Activated T-cell treated with anti-CD3 and anti-CD28 coated beads for 48 hours (primary cell): ENCODE data around the gene SSUH2.
"Not testable (repeated sequence)": the region's sequence is repeated elsewhere in the genome, so short reads cannot be mapped to it uniquely, and the experiment has no call there.

ENCODE experiments used
- DNase-seq: peaks from one replicate; pipeline ENCODE4 v3.0.0-alpha.2; 2020; ENCODE audit warnings: low read depth

Gene SSUH2

DNA sequence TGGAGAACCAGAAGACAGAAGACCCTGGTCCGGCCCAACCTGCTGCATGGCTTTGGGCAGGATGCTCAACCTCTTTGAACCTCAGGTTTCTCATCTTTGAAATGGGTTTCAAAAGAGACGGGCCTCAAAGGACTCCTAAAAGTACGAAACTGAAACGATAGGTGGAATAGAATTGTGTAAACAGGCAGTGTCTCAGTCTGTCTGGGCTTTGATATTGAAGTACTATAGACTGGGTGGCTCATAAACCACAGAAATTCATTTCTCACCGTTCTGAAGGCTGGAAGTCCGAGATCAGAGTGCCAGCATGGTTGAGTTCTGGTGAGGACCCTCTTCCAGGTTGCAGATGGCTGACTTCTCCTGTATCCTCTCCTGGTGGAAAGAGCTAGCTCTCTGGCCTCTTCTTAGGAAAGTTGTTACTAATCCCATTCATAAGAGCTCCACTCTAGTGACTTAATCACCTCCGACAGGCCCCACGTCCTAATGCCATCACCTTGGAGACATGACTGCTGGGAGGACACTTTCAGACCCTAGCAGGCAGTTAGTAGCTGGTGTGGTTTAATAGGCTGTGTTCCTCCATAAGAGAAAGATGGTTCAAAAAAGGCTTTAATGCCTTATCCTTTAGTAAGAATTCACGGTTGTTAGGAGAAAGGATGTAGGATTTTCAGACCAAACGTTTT lies 35.7 kb downstream of the SSUH2 start:
- no peak for DNase-seq

DNA sequence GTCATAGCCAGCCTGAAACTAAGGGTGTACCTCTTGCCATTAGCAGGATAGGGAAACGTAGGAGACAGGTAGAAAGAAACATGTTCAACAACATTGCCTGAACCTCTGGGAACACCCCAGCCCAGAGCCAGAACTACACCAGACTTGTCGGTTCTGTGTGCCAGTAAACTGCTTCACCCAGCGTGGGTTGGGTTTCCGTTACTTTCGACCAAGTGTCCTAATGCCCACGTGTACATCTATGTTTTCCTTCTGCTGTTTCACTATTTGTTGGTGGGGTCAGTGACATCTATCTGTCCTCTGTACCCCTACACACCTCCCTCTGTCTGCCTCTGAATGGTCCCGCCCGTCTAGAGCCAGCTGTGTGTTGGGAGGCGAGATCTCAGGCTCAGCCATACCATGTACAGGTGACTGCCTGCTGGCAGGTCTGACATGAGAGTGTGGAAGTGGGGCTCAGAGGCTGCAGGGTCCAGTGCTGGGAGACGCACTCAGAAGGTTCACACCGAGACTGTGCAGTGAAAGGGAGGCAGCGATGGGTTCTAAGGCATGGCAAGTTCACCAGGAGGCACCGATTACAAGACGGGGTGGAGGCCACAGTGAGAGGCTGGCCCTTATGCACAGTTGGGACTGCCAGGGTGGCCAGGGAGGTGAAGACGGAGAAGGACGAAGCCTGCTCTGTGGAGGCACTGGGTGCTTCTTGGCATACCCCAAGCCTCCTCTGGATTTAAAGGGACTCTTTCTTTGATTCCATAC lies 36.4 kb downstream of the SSUH2 start:
- DNase-seq, result no peak

DNA sequence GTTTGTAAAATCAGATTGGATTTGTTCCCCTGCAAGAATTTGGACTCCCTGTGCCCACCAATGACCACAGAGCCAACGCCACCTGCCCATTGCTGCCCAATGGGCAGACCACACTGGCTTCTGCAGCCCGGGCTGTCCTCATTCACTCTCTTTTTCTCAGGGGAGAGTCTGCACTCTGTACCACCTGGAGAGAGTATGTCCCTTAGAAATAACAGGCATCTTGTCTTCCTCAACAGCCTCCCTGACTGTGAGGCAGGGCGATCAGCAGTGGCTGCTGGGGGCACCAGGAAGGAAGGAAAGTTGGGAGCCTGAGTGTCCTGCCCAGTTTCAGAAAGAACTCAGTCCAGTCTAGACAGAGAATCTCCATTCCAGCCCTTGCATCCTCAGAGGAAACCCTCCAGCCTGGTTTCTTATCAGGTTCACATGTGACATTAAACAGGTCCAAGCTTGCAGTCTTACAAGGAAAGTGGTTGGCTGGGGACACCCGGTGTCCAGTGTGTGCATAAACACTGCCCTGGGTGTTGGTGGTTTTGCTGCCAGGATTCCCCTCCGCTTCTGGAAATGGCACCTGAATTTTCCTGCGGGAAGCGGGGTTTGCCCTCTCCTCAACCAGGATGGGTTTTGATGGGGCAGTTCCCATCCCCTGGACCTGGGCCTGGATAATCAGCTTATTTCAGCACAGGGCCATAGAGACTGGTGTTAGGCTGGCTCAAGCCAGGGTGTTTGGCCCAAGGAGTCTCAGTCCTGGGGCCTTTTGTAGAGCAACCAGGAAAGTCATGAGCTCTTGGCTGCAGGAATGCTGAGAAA lies 37.2 kb downstream of the SSUH2 start:
- DNase-seq, result no peak

DNA sequence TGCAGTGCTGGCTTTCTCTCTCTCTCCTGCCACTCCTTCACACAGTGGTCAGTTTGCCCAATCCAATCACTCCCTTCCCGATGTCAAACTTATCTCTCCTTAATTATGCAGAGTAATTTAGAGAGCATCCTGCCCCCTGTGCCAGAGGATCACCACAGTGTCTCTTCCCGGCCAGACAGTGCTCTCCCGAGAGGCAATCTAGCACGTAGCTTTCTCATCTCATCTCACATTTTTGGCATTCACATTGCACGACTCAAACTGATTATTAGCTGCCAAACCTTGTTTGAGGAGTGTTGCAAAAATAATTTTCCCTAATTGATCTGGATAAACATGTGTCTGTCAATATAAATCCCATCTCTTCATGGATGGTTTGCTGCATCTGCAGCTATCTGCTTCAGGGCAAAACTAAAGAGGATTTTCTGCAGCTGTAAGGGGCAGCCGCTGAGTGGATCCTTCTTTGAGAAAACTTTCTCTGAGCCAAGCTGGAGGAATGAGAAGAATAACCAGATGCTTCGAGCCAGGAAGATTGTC lies 37.8 kb downstream of the SSUH2 start:
- no peak for DNase-seq

DNA sequence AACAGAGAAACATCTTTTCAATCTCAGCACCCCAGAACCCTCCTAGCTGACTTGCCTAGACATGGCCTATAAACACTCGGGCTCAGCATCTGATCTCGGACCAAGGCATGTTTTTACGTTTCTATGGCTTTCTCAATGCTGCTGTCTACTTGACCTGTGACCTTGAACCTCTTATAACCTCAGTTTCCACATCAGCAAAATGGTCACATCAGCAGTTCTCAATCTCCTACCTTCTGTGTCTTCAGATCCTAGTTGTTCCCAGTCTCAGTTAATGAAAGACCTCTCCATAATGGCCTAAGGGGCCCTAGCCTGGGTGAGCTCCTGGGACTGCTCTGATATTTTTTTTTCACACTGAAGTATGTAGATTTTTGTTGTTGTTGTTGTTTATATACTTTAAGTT lies 39.6 kb downstream of the SSUH2 start:
- DNase-seq, result no peak

DNA sequence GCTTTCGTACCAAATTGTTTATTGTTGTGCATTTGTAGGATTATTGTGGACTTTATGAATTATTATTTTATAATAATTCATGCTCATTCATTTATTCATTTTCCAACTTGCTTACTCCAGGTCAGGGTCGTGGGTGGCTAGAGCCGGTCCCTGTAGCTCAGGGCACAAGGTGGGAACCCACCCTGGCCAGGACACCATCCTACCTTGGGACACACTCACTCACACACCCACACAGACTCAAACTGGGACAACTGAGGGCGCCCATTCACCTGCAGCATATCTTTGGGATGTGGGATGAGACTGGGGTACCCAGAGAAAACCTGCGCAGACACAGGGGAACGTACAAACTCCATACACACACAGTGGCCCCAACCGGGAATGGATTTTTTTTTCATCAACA lies 40.6 kb downstream of the SSUH2 start:
- no peak for DNase-seq

DNA sequence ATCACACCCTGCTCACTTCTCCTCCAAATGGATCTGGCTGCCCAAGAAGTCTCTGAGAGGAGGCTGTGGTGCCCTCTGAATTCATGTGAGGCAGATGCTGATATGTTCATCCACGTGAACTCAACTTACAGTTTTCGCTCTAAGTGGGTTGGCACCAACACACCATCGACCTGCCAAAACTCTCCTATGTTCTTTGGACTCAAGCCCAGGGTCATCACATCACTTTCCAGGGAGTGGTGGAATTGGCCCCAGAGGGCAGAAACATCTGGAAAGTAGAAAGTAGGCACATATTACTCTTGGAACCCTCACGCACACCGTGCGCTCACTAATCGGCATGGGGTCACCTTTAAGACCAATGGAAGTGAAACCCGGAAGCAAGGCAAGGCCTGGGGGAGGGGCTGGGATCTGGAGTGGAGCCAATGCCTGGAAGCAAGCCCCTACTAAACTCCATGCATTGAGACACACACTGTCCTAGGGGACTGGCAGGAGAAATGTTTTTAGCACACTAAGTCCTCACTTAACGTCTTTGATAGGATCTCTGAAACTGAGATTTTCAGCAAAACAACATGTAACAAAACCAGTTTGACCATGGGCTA lies 41.4 kb downstream of the SSUH2 start:
- DNase-seq, result no peak

DNA sequence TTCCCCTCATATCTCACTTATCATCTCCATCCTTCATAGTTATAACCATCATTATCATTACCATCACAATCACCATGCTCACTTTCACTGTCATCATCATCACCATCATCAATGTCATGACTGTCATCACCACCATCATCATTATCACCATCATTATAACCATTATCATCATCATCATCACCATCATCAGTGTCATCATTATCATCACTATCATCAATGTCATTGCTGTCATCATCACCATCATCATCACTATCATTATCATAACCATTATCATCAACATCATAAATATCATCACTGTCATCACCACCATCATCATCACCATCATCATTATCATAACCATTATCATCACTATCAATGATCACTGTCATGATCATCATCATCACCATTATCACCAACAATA lies 44.1 kb downstream of the SSUH2 start:
- no peak for DNase-seq

DNA sequence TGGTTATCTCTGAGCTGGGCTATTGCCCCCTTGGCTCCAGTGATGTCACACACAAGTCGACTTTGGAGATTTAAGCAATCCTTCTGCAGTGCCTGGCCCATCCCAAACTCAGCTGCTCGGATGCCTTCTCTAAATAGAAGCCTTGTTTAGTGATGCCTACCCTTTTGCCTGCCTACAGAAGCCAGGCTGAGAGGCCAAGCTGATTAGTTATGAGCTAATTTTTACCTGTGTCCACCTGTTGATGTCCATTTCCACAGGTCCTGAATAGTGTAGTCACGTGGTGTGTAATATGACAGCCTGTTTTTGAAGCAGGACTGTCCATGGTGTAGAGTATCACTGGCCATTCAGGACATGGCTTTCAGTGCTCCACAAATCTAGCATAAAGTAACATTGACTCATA lies 45.5 kb downstream of the SSUH2 start:
- DNase-seq, result no peak

DNA sequence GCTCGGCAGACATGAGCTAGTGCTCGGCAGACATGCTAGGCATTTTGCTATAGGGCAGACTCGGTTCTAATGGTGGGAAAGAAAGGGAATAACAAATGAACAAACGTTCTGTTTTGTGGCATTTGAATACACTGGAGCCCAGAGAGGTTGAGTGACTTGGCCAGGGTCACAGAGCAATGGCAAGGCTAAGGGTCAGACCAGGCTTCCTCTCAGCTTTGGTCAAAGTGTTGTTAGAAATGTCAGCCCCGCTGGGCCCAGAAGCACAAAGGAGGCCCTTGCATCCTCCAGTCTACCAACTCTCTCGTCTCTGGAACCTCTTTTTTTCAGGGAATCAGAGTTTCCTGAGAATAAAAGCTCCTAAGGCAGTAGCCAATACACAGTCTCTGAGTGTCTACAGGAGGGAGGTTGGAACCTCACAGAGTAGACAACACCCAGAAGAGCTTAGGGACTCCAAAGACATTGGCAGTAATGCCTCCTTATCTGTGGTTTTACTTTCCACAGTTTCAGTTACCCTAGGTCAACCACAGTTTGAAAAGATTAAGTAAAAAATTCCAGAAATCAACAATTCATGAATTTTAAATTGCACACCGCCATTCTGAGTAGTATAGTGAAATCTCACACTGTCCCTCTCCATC lies 47.3 kb downstream of the SSUH2 start:
- DNase-seq, result no peak

DNA sequence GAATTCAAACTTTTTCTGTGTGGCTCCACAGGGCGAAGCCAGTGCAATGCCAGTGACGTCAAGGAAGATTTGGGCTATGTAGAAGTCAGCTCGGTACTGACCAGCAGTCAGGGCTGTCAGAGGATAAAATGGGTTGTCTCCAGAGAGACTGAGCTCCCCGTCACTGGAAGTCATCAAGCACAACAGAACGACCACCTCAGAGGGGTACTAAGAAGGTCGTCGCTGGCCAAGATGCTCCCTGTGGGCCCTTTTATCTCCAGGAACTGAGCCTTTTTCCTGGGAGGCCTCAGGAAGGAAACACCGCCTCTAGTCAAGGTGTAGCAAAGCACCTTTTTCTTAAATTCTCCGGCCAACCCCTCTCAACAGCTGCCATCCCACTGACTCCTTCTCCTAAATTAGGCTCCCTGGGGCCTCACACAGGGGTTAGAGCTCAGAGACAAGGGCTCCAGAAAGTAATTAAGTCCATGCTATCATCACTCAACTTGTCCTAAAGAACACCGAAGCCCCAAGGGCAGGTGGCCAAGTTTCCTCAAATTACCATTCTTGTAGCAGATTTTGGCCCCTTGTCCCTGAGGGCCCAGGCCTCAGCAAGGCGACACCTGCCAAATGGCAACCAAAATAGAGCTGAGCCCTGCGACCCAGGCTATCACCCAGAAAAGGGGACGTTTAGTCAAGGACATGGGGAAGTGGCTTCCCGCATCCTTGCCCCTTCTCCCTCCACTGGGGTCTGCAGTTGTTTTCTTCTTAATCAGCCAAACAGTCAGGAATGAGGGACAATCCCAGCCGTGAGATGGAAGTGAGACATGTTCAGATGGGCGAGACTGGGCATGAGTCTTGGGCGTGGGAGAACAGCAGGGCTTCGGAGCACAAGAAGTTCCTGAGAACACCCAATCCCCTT lies 48.0 kb downstream of the SSUH2 start:
- DNase-seq, result no peak

DNA sequence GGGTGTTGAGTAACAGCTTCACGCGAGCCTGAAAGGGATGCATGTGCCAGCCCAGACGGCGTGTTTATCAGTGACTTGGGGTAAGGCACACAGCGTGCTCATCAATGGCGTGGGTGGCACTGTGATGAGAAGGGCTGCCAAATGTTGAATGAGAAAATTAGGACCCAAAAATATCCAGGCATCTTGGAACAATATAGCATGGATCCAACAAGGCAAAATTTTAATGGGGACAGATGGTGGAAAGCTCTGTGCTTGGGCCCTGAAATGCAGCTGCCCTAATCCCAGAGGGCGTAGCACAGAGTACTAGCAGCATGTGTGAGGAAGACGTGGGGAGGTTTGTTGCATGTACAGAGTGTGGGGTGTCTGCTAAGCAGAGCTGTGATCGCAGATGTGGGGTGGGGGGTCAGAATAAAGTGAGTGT lies 48.9 kb downstream of the SSUH2 start:
- DNase-seq, result no peak

DNA sequence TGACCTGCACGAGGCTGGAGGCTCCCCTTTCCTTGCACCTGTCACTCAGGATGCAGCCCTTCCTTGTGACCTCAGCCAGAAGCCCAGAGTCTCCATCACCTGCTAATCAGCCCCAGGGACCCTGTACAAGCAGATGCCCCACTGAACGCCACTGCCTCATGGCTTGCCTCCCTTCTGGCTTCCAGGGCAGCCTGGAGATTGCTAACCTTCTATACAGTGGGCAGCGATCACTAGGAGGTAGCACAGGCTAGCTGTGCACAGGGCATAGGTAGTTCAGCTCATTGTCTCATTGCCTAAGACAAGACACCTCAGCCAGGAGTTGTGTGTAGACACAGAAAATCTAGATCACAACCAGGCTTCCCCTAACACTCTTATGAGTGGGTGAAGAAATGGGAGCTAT lies 49.3 kb downstream of the SSUH2 start:
- DNase-seq, result no peak

DNA sequence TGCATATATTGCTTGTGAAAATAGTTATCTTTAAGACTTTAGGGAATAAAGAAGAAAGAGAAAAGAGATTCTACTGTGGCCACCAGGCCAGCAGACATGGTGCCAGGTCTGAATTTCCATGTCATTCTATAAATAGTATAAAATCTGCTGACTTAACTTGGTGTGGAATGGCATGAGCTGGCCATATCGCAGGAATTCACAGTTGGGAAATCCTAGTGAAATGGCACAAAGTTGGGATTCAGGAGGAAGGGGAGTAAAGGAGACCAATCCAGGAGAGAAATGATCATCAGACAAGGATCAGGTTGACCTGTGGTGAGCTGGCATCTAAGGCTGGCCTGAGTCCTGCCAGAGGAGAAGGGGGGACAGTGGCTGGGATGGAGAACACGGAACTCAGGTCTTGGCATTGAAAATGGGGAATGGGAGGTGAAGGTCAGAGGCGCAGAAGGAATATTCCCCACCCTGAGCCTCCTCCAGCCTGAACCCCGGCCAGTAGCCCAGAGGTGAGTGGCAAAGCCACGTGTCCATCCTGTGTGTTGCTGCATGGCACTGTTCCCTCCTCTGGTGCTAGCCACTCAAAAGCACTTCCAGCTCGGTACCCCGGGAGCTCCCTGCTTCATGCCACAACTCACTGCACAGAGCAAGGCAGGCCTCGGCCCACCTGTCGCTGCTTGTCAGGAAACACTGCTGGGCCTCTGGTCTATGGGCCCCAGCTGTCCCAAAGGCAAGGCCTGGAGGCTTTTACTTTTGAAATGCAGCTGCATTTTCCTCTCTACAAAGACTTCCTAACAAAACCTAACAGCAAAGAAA lies 51.4 kb downstream of the SSUH2 start:
- no peak for DNase-seq

DNA sequence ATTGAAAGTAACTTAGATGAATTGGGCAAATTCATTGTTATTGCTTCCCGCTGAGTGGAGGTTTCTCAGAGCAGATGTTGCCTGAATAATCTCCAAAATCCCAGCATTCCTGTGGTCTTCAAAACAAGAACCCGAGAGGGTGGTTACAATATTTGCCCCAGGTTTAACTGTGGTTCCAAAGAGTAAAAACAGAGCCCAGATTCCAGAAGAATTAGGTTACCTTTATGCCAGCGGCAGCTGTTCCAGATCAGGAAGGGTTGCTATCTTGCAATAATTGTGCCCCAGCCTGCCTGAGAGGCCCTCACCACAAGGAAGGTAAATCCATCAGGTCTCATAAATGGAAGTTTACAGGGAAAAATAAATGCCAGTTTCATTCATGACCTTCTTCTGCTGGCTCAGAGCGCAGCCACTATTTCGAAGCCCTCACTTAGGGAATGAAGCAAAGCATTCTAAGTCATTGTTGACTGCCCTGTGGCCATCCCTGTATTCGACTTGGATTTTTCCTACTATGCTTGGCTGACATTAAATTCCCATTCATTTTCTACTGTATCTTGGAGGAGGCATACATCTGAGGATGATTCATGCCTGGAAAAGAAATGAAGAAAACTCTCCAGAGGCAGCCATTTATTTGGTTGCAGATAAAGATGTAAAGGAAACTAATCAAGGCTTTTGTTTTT lies 54.6 kb downstream of the SSUH2 start:
- no peak for DNase-seq

DNA sequence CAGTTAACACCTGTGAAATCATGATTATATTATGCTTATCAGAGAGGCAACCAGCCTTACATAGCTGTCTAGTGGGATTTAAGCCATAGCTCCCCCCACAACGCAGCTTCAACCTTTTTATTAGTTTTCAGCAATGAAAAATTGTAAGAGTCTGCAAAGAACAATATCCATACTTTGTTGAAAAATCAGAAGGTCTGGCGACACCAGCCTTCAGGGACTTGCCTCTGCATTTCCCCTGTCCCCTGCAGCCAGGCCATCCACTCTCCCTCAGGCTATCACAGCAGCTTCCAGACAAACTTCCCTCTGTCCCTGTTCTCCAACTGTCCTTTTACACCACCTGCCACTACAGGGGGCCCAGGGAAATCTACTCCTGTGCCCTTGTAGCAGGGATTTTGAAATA lies 59.9 kb downstream of the SSUH2 start:
- no peak for DNase-seq

DNA sequence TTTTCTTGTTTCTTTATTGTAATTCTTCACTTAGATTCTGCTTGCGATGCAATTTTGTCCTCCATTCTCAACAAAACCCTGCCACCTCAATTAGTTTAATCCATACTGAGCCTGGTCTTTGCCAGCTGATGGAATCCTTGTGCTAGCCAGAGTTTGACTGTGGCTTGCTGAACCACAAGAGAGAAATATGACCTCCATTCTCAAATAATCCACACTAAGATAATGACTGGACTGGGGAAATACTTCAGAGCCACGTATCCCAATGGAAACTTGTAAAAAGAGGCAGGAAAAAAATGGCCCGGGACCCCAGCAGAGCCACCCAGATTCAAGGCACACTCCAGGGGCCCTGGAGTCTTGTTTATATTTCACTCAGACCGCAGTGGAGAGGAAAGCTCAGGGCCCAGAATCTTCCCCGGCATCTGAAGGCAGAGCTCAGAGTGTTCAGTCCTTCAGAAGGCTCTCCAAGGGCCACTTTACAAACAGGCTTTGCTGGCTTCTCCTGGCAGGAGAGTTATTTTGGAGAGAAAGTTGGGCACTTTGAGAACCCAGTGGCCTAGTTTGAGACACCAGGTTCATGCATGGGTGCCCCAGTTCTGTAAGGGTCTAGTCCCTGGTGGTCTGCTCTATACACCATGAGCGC lies 62.7 kb downstream of the SSUH2 start:
- DNase-seq, result no peak

DNA sequence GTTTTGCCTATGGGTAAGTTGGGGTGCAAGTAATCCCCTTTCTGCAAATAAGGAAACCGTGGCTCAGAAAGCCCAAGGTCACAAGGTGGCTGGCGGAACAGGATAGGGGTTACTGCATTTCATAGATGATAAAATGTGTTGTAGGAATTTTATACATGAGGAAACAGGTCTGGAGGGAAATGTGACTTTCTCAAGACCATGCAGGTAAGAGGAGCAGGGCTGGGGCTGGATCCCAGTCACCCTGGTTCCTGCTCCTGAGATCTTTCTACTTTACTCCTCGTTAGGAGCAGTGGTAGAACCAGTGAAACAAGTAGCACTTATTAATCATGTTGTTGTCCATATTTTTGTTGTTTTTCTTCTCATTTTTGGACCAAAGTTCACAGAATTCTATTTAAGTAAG lies 63.2 kb downstream of the SSUH2 start:
- no peak for DNase-seq

DNA sequence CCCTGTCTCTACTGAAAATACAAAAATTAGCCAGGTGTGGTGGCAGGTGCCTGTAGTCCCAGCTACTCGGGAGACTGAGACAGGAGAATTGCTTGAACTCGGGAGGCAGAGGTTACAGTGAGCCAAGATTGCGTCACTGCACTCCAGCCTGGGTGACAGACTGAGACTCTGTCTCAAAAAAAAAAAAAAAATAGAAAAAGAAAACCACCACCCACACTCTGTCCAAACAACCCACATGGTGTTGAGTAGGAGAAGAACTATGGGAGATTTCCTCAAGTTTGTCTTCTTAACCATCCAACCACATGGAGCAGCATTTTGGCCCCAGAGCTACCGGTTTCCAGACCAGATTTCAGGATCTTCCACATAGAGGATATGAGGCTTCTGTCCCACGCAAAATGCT lies 64.2 kb downstream of the SSUH2 start:
- DNase-seq, result not testable (repeated sequence)
